Lower lobe of right lung (tissue), 2 donors: ENCODE results near the gene SARS1. TPM values are rescaled to one million over a fixed set of nuclear protein-coding genes. Genes with fewer than 3 reads are reported as not detected.

Source experiments
- ATAC-seq, 2 donors: fragments of 200-7000 bp; cut with Tn5 transposase; one replicate each; pipeline ENCODE4 v1.9.1; 2020 to 2022; ENCODE audit warnings: mild to moderate bottlenecking in 2 of 2, moderate library complexity in 2 of 2
- DNase-seq: peaks from one replicate; pipeline ENCODE4 v3.0.0-alpha.2; 2020
- H3K27ac ChIP-seq: fragments of 200-600 bp; one replicate; pipeline ENCODE4 v1.8.0; 2022
- H3K27me3 ChIP-seq: fragments of 200-600 bp; one replicate; pipeline ENCODE4 v1.8.0; 2022; ENCODE audit warnings: low read depth
- H3K36me3 ChIP-seq: fragments of 200-600 bp; one replicate; pipeline ENCODE4 v1.8.0; 2022; ENCODE audit warnings: mild to moderate bottlenecking
- H3K4me1 ChIP-seq: fragments of 200-600 bp; one replicate; pipeline ENCODE4 v1.8.0; 2022
- H3K4me3 ChIP-seq: fragments of 200-600 bp; one replicate; pipeline ENCODE4 v1.8.0; 2022; ENCODE audit warnings: mild to moderate bottlenecking
- H3K9me3 ChIP-seq: fragments of 200-600 bp; one replicate; pipeline ENCODE4 v1.8.0; 2022
- CTCF ChIP-seq: fragments of 200-600 bp; IDR thresholded peaks from one replicate; pipeline ENCODE4 v1.8.0; 2022; ENCODE audit warnings: antibody characterized with exemption, mild to moderate bottlenecking
- intact Hi-C: fragments of 100-400 bp; cut with DNase I; formaldehyde crosslinking; loops from one replicate; pipeline ENCODE4 v1.11.0; 2022
- total RNA-seq: library from RNA; stranded (reverse); fragmentation: NEBNext Ultra II Directional; extraction: Animal tissue kit (Norgen Biotek cat#: 25700); gene quantifications from one replicate; pipeline ENCODE4 v1.2.1, GENCODE V29; 2021
- donor health status: DM: no; HTN: yes; CAD: no; lungs with severe emphysema.

The SARS1 gene
- total RNA-seq, 1 donor from 2014 or later = 188 TPM

- H3K9me3 ChIP-seq = no peaks in the 10 kb centered on the region
- TF ChIP-seq CTCF = peak; percentile 47
- peak; percentile 62 to 75 for ATAC-seq
- H3K36me3 ChIP-seq = no peaks in the 10 kb centered on the region
- no peaks in the 10 kb centered on the region for H3K27me3 ChIP-seq
- H3K4me3 ChIP-seq = no peak overlapping the region
- no peak overlapping the region for H3K27ac ChIP-seq
- peaks cover 15% of the 10 kb centered on the region for H3K4me1 ChIP-seq
- intact Hi-C loops = no loop called here
- DNase-seq = peak; percentile 50
Measured at GRCh38 chr1:109201123-109201703, 12.5 kb upstream of the SARS1 start.

- Histone ChIP-seq H3K27me3 (no peaks in the 10 kb centered on the region), H3K9me3 (no peaks in the 10 kb centered on the region), H3K4me3 (no peak overlapping the region), H3K4me1 (no peaks in the 10 kb centered on the region), H3K27ac (no peak overlapping the region), H3K36me3 (no peaks in the 10 kb centered on the region)
- TF ChIP-seq CTCF = no peak
- ATAC-seq = no peak
- intact Hi-C loops = no loop called here
- no peak for DNase-seq
Measured at GRCh38 chr1:109204484-109204883, 9.2 kb upstream of the SARS1 start.

GRCh38 chr1:109206339-109206738, 7.4 kb upstream of the SARS1 start:
- Histone ChIP-seq H3K27me3 (no peaks in the 10 kb centered on the region), H3K4me3 (no peak overlapping the region), H3K4me1 (no peaks in the 10 kb centered on the region), H3K9me3 (no peaks in the 10 kb centered on the region), H3K27ac (no peak overlapping the region), H3K36me3 (no peaks in the 10 kb centered on the region)
- no peak for DNase-seq
- no peak for TF ChIP-seq CTCF
- no peak for ATAC-seq
- intact Hi-C loops = no loop called here

GRCh38 chr1:109207467-109208103, 6.1 kb upstream of the SARS1 start:
- no peak for ATAC-seq
- no peaks in the 10 kb centered on the region for H3K36me3 ChIP-seq
- intact Hi-C loops = no loop called here
- H3K9me3 ChIP-seq = no peaks in the 10 kb centered on the region
- no peak for DNase-seq
- H3K4me3 ChIP-seq = no peak overlapping the region
- no peaks in the 10 kb centered on the region for H3K4me1 ChIP-seq
- no peak for TF ChIP-seq CTCF
- H3K27me3 ChIP-seq = no peaks in the 10 kb centered on the region
- no peak overlapping the region for H3K27ac ChIP-seq

GRCh38 chr1:109208394-109208793, 5.3 kb upstream of the SARS1 start:
- H3K27me3 ChIP-seq = no peaks in the 10 kb centered on the region
- H3K27ac ChIP-seq = no peak overlapping the region
- H3K9me3 ChIP-seq = no peaks in the 10 kb centered on the region
- no peak for TF ChIP-seq CTCF
- ATAC-seq (no peak), DNase-seq (no peak)
- no peak overlapping the region for H3K4me3 ChIP-seq
- intact Hi-C loops = no loop called here
- H3K4me1 ChIP-seq = no peaks in the 10 kb centered on the region
- no peaks in the 10 kb centered on the region for H3K36me3 ChIP-seq
